Measurements from ENCODE around the gene MAP10. TPM values are rescaled to one million over a fixed set of nuclear protein-coding genes. Genes with fewer than 3 reads are reported as not detected.

Gene MAP10
- total RNA-seq, 1 donor from 2014 or later = 3.2 TPM

DNA sequence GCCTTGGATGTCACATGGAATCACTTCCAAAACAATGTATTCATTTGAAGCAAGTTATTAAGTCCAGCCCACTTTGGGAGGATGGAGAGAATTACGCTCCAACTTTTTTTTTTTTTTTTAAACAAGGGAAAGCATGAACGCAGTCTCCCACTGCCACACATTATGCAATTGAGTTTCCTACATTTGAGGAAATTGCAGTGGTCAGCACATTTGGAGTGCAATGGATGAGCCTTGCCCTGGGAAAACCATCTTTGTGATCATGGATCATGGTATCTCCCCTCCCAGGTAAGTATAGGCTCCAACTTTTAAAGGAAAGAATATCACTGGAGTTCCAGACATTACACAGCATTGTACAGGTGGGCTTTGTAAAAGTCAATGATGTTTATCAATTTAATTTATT, 26.7 kb downstream of the MAP10 start:
- Histone ChIP-seq H3K4me1 (peaks cover 7% of the 10 kb centered on the region), H3K4me3 (no peak overlapping the region), H3K27me3 (ENCODE audit: low read depth) (no peaks in the 10 kb centered on the region), H3K27ac (replicated peaks) (no peak overlapping the region), H3K36me3 (no peaks in the 10 kb centered on the region), H3K9me3 (replicated peaks) (no peaks in the 10 kb centered on the region)
- TF ChIP-seq, protein P1, sequence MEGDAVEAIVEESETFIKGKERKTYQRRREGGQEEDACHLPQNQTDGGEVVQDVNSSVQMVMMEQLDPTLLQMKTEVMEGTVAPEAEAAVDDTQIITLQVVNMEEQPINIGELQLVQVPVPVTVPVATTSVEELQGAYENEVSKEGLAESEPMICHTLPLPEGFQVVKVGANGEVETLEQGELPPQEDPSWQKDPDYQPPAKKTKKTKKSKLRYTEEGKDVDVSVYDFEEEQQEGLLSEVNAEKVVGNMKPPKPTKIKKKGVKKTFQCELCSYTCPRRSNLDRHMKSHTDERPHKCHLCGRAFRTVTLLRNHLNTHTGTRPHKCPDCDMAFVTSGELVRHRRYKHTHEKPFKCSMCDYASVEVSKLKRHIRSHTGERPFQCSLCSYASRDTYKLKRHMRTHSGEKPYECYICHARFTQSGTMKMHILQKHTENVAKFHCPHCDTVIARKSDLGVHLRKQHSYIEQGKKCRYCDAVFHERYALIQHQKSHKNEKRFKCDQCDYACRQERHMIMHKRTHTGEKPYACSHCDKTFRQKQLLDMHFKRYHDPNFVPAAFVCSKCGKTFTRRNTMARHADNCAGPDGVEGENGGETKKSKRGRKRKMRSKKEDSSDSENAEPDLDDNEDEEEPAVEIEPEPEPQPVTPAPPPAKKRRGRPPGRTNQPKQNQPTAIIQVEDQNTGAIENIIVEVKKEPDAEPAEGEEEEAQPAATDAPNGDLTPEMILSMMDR (IDR thresholded peaks at IDR 0.05; ENCODE audit: borderline replicate concordance) = no peak
- intact Hi-C loops (cut with micrococcal nuclease) = loop anchor here (10.0 kb wide), 1 partner anchor 57 kb away; no protein-coding TSS in a partner anchor
- DNase-seq = no peak

DNA sequence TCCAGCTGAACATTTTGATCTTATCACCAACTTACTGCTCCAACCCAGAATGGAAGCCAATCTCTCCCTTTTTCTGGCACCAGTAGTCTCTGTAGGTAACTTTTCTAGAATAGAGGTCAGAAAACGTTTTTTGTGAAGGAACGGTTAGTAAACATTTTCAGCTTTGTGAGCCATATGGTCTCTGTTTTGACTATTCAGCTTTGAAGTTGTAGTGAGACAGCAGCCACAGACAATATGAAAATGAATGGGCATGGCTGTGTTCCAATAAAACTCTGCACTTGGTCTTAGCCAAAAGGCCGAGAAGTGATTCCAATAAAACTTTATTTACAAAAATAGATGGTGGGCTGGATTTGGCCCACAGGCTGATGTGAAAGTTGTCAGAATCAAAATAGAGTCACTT, 28.9 kb downstream of the MAP10 start:
- DNase-seq = no peak
- intact Hi-C loops (cut with micrococcal nuclease) = loop anchor here (10.0 kb wide), 1 partner anchor 59 kb away; no protein-coding TSS in a partner anchor
- TF ChIP-seq, protein P1 (IDR thresholded peaks at IDR 0.05; ENCODE audit: borderline replicate concordance) = no peak
- Histone ChIP-seq H3K36me3 (no peaks in the 10 kb centered on the region), H3K9me3 (replicated peaks) (no peaks in the 10 kb centered on the region), H3K27ac (replicated peaks) (no peak overlapping the region), H3K27me3 (ENCODE audit: low read depth) (no peaks in the 10 kb centered on the region), H3K4me1 (peaks cover 7% of the 10 kb centered on the region), H3K4me3 (no peak overlapping the region)

DNA sequence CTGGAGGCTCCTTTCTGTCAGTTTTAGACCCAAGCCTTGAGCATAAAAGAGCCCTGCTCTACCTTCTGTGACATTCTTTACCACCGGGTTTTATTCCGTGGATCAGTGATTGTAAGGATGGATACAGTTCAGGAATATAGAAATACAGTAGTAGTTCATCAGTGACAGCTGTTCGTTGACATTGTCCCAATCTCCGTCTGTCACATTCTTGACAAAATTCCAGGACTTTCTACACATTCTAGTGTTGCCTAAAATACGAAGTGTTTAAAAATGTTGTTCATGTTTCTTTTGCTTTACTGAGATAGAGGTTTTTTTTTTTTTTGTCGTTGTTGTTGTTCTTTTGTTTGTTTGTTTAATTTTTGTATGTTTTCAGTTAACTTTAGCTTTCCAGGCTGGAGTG, 29.9 kb downstream of the MAP10 start:
- no peaks in the 10 kb centered on the region for H3K36me3 ChIP-seq
- H3K4me3 ChIP-seq = no peak overlapping the region
- TF ChIP-seq, protein P1 (IDR thresholded peaks at IDR 0.05; ENCODE audit: borderline replicate concordance) = no peak
- H3K27me3 ChIP-seq (ENCODE audit: low read depth) = no peaks in the 10 kb centered on the region
- DNase-seq = no peak
- H3K4me1 ChIP-seq = peaks cover 7% of the 10 kb centered on the region
- no peak overlapping the region for H3K27ac ChIP-seq (replicated peaks)
- intact Hi-C loops (cut with micrococcal nuclease) = loop anchor here (10.0 kb wide), 1 partner anchor 60 kb away; no protein-coding TSS in a partner anchor
- no peaks in the 10 kb centered on the region for H3K9me3 ChIP-seq (replicated peaks)

DNA sequence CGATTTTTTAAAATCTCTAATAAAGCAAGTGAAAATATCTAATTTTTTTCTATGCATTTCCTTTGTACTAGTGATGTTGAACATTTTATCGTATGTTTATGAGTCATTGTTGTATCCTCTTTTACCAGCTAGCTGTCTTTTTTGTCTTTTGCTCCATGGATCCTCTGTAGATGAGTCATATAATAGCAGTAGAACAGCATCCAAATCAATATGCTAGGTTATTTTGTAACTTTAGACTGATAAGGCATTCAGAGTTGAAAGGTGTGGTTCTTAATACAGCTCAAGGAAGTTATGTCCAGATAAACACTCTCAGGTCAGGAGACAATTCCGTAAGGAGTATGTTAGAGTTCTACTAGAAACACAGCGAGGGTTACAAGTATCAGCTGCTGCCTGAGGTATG, 31.9 kb downstream of the MAP10 start:
- TF ChIP-seq, protein P1 (IDR thresholded peaks at IDR 0.05; ENCODE audit: borderline replicate concordance) = no peak
- intact Hi-C loops (cut with micrococcal nuclease) = loop anchor here (10.0 kb wide), 1 partner anchor 62 kb away; no protein-coding TSS in a partner anchor
- Histone ChIP-seq H3K4me1 (peaks cover 7% of the 10 kb centered on the region), H3K27me3 (ENCODE audit: low read depth) (no peaks in the 10 kb centered on the region), H3K27ac (replicated peaks) (no peak overlapping the region), H3K4me3 (no peak overlapping the region), H3K36me3 (no peaks in the 10 kb centered on the region), H3K9me3 (replicated peaks) (peaks cover 8% of the 10 kb centered on the region)
- DNase-seq = no peak

DNA sequence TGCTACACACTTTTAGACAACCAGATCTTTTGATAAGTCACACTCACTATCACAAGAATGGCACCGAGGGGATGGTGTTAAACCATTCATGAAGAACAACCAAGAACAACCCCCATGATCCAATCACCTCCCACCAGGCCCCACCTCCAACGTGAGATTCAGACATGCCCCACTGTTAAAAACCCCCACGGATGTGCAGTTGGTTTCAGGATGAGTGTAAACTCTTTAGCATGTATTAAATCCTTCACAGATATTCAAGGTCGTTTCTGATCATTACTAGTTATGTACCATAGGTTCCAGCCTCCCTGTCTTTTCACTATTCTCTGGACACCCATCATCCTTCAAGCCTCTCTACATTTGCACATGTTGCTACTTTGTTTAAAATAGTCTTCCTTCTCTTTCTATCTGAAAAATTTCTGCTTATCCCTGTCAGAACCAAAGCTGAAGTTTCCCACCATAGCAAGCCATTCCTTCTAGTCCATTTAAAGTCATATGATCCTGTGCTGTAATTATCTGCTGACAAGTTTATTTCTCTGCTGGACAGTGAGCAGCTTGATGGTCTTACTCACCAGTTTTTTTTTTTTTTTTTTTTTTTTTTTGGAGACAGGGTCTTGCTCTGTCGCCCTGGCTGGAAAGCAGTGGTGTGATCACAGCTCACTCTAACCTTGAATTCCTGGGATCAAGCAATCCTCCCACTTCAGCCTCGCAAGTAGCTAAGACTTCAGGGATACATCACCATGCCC, 36.8 kb downstream of the MAP10 start:
- Histone ChIP-seq H3K36me3 (no peaks in the 10 kb centered on the region), H3K27me3 (ENCODE audit: low read depth) (no peaks in the 10 kb centered on the region), H3K9me3 (replicated peaks) (peaks cover 8% of the 10 kb centered on the region), H3K27ac (replicated peaks) (no peak overlapping the region), H3K4me1 (no peaks in the 10 kb centered on the region), H3K4me3 (no peak overlapping the region)
- no peak for DNase-seq
- intact Hi-C loops (cut with micrococcal nuclease) = no loop called here
- TF ChIP-seq, protein P1 (IDR thresholded peaks at IDR 0.05; ENCODE audit: borderline replicate concordance) = no peak

All from left ventricle myocardium inferior (tissue), 1 donor.